Aorta (tissue), 5 donors: ENCODE data around the gene TMEM119. TPM values are rescaled to one million over a fixed set of nuclear protein-coding genes. Genes with fewer than 3 reads are reported as not detected.

Source experiments
- ATAC-seq: fragments of 200-7000 bp; cut with Tn5 transposase; one replicate; pipeline ENCODE4 v1.9.1; 2022; ENCODE audit warnings: moderate library complexity; ENCODE audit not compliant: low FRiP score
- DNase-seq, 2 donors: peaks; one replicate each; pipeline ENCODE4 v3.0.0-alpha.2; 2020
- H3K27ac ChIP-seq, 2 donors: one replicate each; pipeline ENCODE4 v1.5.1; 2013; ENCODE audit warnings: low read length in 2 of 2, mild to moderate bottlenecking in 2 of 2, moderate library complexity in 2 of 2, control low read depth in 1 of 2, inconsistent platforms in 1 of 2, low read depth in 1 of 2
- H3K27me3 ChIP-seq, 2 donors: one replicate each; pipeline ENCODE4 v1.6.1; 2013; ENCODE audit warnings: control low read depth in 1 of 2, low read length in 1 of 2, mild to moderate bottlenecking in 1 of 2, moderate library complexity in 1 of 2; ENCODE audit not compliant: insufficient read depth in 2 of 2, control insufficient read depth in 1 of 2
- H3K36me3 ChIP-seq, 2 donors: one replicate each; pipeline ENCODE4 v1.6.1; 2013; ENCODE audit warnings: control low read depth in 1 of 2, low read length in 1 of 2, mild to moderate bottlenecking in 1 of 2; ENCODE audit not compliant: insufficient read depth in 2 of 2, control insufficient read depth in 1 of 2
- H3K4me1 ChIP-seq, 2 donors: one replicate each; pipeline ENCODE4 v1.6.1; 2013; ENCODE audit warnings: low read length in 2 of 2, control low read depth in 1 of 2, mild to moderate bottlenecking in 1 of 2, moderate library complexity in 1 of 2; ENCODE audit not compliant: insufficient read depth in 2 of 2, control insufficient read depth in 1 of 2
- H3K4me3 ChIP-seq, 2 donors: one replicate each; pipeline ENCODE4 v1.5.1; 2013; ENCODE audit warnings: low read length in 2 of 2, control low read depth in 1 of 2, mild to moderate bottlenecking in 1 of 2
- H3K9me3 ChIP-seq: one replicate; pipeline ENCODE4 v1.6.1; 2013; ENCODE audit warnings: mild to moderate bottlenecking, low read length; ENCODE audit not compliant: control insufficient read depth
- WGBS, 2 donors: extraction: QIAGEN DNeasy Blood & Tissue Kit; methylation state at CpG; one replicate each; pipeline ENCODE4 v1.1.7; 2013; 5-methylcytosine and 5-hydroxymethylcytosine counted together
- intact Hi-C, 2 donors: fragments of 100-400 bp; cut with DNase I; formaldehyde crosslinking; loops; one replicate each; pipeline versions ENCODE4 v1.14.2 to v1.15.0; 2022
- polyA plus RNA-seq, 2 donors: library from polyadenylated mRNA; stranded (reverse); fragments of 200-250 nt; gene quantifications; one replicate each; pipeline ENCODE4 v1.2.3, GENCODE V29; 2013
- total RNA-seq, 2 donors: library from RNA; stranded (reverse); fragmentation: NEBNext Ultra II Directional; extraction: Animal tissue kit (Norgen Biotek cat#: 25700); gene quantifications; one replicate each; pipeline ENCODE4 v1.2.1, GENCODE V29; 2021
- donor health status: healthy with polysubstance abuse.
- donor health status: Bipolar disorder and iron deficiency.
- donor health status: DM: no; HTN: no; CAD: no.
- donor health status: DM: no; HTN: no; CAD: no.
- donor health status: DM: yes; HTN: yes; CAD: no.

Gene TMEM119
- total and polyA plus RNA-seq, 4 donors: 0.26 to 21.1 (median 8.0) TPM

GRCh38 chr12:108563136-108563803 lies 34.6 kb downstream of the TMEM119 start:
- intact Hi-C loops: loop anchor here (2.0 to 10.0 kb wide), 8 partner anchors 56 to 530 kb away; partner anchors contain the start of genes ALKBH2 (in 2 of the 2), SSH1 (in 2 of the 2) and CORO1C (in 1 of the 2)
- Histone ChIP-seq H3K9me3 (no peaks in the 10 kb centered on the region), H3K27me3 (no peaks in the 10 kb centered on the region), H3K4me1 (peaks cover 0 to 9% of the 10 kb centered on the region in 2 donors), H3K36me3 (peaks cover 0 to 15% of the 10 kb centered on the region in 2 donors), H3K4me3 (peak overlapping the region; percentile 60 to 88), H3K27ac (peak overlapping the region in 1 of 2 donors; percentile 64)
- DNase-seq (peak; percentile 90 to 91), ATAC-seq (peak; percentile 69)
- WGBS, 2 donors: 1% methylated on average over 14 of the region's 14 CpGs

- WGBS, 2 donors: 0% methylated on average over 71 to 72 of the region's 72 CpGs
- ATAC-seq (peak; percentile 95), DNase-seq (peak; percentile 99 to 100)
- no peaks in the 10 kb centered on the region for H3K9me3 ChIP-seq
- H3K4me1 ChIP-seq: peaks cover 0 to 9% of the 10 kb centered on the region in 2 donors
- H3K27ac ChIP-seq: peak within 1 kb of the TSS in 1 of 2 donors; percentile 87
- H3K36me3 ChIP-seq: peaks cover 0 to 14% of the 10 kb centered on the region in 2 donors
- intact Hi-C loops: loop anchor here (2.0 to 10.0 kb wide), 8 partner anchors 56 to 530 kb away; partner anchors contain the start of genes ALKBH2 (in 2 of the 2), SSH1 (in 2 of the 2) and CORO1C (in 1 of the 2)
- no peaks in the 10 kb centered on the region for H3K27me3 ChIP-seq
- H3K4me3 ChIP-seq: peak within 1 kb of the TSS; percentile 60 to 88
These were observed 35.3 kb downstream of the TMEM119 start, which contains the start of gene ISCU for GRCh38 chr12:108562348-108563135. TSS of gene ISCU (plus strand) at chr12:108562596. CDS start at chr12:108562623, 27 bp downstream.

GRCh38 chr12:108561852-108562347 lies 36.0 kb downstream of the TMEM119 start:
- Histone ChIP-seq H3K4me1 (peaks cover 0 to 9% of the 10 kb centered on the region in 2 donors), H3K9me3 (no peaks in the 10 kb centered on the region), H3K4me3 (peak overlapping the region; percentile 4 to 83), H3K27me3 (no peaks in the 10 kb centered on the region), H3K36me3 (peaks cover 0 to 8% of the 10 kb centered on the region in 2 donors), H3K27ac (peak overlapping the region in 1 of 2 donors; percentile 72)
- intact Hi-C loops: loop anchor here (2.0 to 10.0 kb wide), 8 partner anchors 57 to 531 kb away; partner anchors contain the start of genes ALKBH2 (in 2 of the 2), SSH1 (in 2 of the 2) and CORO1C (in 1 of the 2)
- WGBS, 2 donors: 1% methylated on average over 20 of the region's 20 CpGs
- no peak for ATAC-seq
- DNase-seq: no peak

- Histone ChIP-seq H3K4me3 (peak within 1 kb of the TSS; percentile 64 to 83), H3K27ac (peak within 1 kb of the TSS in 1 of 2 donors; percentile 87), H3K36me3 (peaks cover 0 to 7% of the 10 kb centered on the region in 2 donors), H3K4me1 (peaks cover 0 to 9% of the 10 kb centered on the region in 2 donors), H3K27me3 (no peaks in the 10 kb centered on the region), H3K9me3 (no peaks in the 10 kb centered on the region)
- ATAC-seq (peak; percentile 86), DNase-seq (peak; percentile 87 to 95)
- 0% methylated on average over 55 to 57 of the region's 57 CpGs for WGBS, 2 donors
- intact Hi-C loops: loop anchor here (5.0 to 10.0 kb wide), 4 partner anchors 171 to 531 kb away; partner anchors contain the start of genes ALKBH2 (in 1 of the 2), CORO1C (in 1 of the 2) and SSH1 (in 1 of the 2)
These were observed 36.8 kb downstream of the TMEM119 start, which contains the start of gene SART3 for GRCh38 chr12:108560752-108561719. TSS of gene SART3 (minus strand) at chr12:108561173. CDS start at chr12:108561154, 19 bp downstream.

- Histone ChIP-seq H3K27ac (no peak overlapping the region), H3K4me1 (peaks cover 0 to 9% of the 10 kb centered on the region in 2 donors), H3K27me3 (no peaks in the 10 kb centered on the region), H3K4me3 (peak overlapping the region; percentile 64 to 83), H3K9me3 (no peaks in the 10 kb centered on the region), H3K36me3 (peaks cover 0 to 7% of the 10 kb centered on the region in 2 donors)
- DNase-seq (no peak), ATAC-seq (no peak)
- 1% methylated on average over 12 of the region's 12 CpGs for WGBS, 2 donors
- intact Hi-C loops: loop anchor here (5.0 to 10.0 kb wide), 4 partner anchors 172 to 532 kb away; partner anchors contain the start of genes ALKBH2 (in 1 of the 2), CORO1C (in 1 of the 2) and SSH1 (in 1 of the 2)
These were observed 37.6 kb downstream of the TMEM119 start for GRCh38 chr12:108560321-108560721.

GRCh38 chr12:108559748-108560147 lies 38.1 kb downstream of the TMEM119 start:
- no peak for DNase-seq
- WGBS, 2 donors: 70 to 71% methylated on average over 3 of the region's 3 CpGs
- Histone ChIP-seq H3K4me1 (peaks cover 0 to 9% of the 10 kb centered on the region in 2 donors), H3K36me3 (peaks cover 0 to 4% of the 10 kb centered on the region in 2 donors), H3K4me3 (peak overlapping the region in 1 of 2 donors; percentile 83), H3K27me3 (no peaks in the 10 kb centered on the region), H3K27ac (no peak overlapping the region), H3K9me3 (no peaks in the 10 kb centered on the region)
- intact Hi-C loops: loop anchor here (5.0 to 10.0 kb wide), 4 partner anchors 173 to 533 kb away; partner anchors contain the start of genes ALKBH2 (in 1 of the 2), CORO1C (in 1 of the 2) and SSH1 (in 1 of the 2)
- no peak for ATAC-seq

- Histone ChIP-seq H3K4me3 (no peak overlapping the region), H3K27ac (no peak overlapping the region), H3K4me1 (peaks cover 0 to 9% of the 10 kb centered on the region in 2 donors), H3K36me3 (peaks cover 0 to 4% of the 10 kb centered on the region in 2 donors), H3K9me3 (no peaks in the 10 kb centered on the region), H3K27me3 (no peaks in the 10 kb centered on the region)
- DNase-seq (no peak), ATAC-seq (no peak)
- intact Hi-C loops: no loop called here
- 83 to 87% methylated on average over 13 to 14 of the region's 14 CpGs for WGBS, 2 donors
These were observed 38.8 kb downstream of the TMEM119 start for GRCh38 chr12:108559007-108559655.
